HG03139 (cell line): ENCODE measurements around the gene DIP2B.
"Not testable (repeated sequence)": the region's sequence is repeated elsewhere in the genome, so short reads cannot be mapped to it uniquely, and the experiment has no call there.

Source experiments
- ATAC-seq: cut with Tn5 transposase; IDR thresholded peaks from one replicate; pipeline ENCODE4 v1.9.1; 2021; ENCODE audit not compliant: unreplicated experiment

DIP2B gene

DNA sequence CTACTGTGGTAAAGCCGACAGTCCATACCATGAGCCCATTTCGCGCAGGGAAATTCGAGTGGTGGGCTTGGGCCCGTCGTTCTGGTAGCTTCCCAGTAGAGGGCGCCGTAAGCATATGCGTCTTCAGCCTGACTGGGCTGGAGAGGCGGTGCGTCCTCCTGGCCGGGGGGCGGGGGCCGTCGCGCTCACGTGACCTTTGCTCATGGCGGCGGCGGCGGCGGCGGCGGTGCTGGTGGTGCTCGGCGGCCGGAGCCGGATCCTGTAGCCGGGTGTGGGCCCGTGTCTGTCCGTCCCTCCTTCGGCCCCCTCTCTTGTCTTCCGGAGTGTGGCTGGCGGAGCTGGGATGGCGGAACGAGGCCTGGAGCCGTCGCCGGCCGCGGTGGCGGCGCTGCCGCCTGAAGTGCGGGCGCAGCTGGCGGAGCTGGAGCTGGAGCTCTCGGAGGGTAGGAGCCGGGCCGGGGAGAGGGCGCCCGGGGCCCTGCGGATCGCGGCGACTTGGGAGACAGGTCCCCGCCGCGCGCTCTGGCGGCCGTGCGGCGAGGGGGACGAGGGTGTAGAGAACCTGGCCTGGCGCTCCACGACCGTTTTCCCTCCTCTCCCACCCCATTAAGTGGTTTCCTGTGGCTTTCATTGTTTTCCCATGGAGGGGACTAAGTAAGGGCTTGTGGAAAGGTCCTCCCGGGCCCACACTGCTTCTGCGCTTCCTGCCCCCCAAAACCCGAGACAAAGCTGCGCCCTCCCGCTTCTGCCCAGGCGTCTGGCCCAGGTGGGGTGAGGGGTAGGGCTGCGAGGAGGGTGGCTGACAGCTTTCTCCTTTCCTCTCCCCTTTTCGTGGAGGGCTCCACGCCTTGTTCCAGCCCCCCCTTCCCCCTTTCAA, at the start of gene DIP2B:
DIP2B (plus strand) TSS at position 188 of the 877 bp plus-strand sequence; CDS start at position 344, 156 bp downstream.
- ATAC-seq = peak; percentile 59

- no peak for ATAC-seq
Measured at GRCh38 chr12:50458606-50459005, 46.2 kb upstream of the DIP2B start.

GRCh38 chr12:50467439-50467838, 37.3 kb upstream of the DIP2B start:
- no peak for ATAC-seq

DNA sequence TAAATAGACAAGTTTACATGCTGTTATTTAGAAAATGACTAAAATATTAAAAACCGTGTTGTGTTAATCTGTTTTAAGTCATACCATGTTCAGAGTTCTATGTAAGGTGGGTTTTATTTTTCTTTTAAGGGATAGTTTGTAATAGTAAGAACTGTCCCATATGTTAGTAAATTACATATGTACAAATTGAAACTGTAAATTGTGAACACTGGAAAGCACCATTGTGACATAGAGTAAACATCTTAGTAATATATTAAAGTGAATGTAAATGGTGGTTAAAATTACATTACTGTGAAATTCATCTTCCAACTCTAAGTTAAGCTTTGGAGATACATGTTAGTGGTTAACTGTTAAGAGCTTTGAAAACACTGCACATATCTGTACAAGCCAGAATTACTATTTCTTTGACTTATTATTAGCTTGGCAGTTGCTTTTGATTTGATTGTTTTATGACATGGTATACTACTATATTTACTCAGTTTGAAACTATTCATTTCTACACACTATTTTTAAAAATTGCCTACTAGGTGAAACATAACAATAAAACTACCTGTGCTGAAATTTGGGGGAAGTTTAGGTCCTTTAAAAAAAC, 27.4 kb upstream of the DIP2B start:
- ATAC-seq = no peak

DNA sequence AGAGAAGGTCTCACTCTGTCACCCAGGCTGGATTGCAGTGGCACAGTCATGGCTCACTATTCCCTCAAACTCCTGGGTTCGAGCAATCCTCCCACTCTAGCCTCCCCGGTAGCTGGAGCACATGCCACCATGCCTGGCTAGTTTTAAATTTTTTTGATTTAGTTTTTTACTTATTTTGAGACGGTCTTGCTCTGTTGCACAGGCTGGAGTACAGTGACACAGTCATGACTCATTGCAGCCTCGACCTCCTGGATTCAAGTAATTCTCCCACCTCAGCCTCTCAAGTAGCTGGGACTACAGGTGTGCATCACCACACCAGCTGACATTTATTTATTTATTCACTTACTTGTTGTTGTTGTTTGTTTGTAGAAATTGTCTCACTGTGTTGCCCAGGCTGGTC, 22.2 kb upstream of the DIP2B start:
- ATAC-seq = no peak

- ATAC-seq = no peak
Measured at GRCh38 chr12:50483488-50483887, 21.3 kb upstream of the DIP2B start.

DNA sequence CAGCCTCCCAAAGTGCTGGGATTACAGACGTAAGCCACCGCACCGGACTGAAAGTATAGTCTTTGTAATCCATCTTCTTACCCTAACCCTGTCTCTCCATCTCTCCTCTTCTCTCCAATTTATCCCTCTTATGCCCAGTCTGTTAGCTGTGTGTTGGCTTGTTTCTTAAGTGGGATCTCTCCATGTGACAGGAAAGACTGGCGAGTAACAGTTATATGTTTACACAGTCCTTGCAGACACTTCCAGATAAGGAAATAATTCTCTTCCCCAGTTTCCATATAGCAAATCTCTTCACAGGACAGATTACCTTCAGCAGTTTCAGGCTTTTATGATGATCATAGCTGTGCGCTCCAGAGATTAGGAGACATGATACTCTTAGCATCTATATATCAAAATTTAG, 16.0 kb upstream of the DIP2B start:
- ATAC-seq = no peak

DNA sequence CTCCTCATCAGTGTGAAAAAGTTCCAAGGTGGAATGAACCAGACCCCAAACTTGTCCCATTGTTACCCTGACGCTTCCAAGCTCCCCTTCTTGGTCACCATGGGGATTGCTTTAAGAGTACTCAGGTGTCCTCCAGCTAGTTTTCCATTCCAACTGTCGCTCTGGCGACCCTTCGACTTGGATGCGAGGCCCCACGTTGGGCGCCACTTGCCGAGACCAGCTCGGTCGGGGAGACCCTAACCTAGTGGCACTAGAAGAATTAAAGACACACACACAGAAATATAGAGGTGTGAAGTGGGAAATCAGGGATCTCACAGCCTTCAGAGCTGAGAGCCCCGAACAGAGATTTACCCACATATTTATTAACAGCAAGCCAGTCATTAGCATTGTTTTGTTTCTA, 6.7 kb upstream of the DIP2B start:
- not testable (repeated sequence) for ATAC-seq

GRCh38 chr12:50505675-50506530, 1.1 kb downstream of the DIP2B start:
- no peak for ATAC-seq

GRCh38 chr12:50506753-50507473, 2.1 kb downstream of the DIP2B start:
- ATAC-seq = no peak

- ATAC-seq = no peak
Measured at GRCh38 chr12:50507474-50507838, 2.7 kb downstream of the DIP2B start.

DNA sequence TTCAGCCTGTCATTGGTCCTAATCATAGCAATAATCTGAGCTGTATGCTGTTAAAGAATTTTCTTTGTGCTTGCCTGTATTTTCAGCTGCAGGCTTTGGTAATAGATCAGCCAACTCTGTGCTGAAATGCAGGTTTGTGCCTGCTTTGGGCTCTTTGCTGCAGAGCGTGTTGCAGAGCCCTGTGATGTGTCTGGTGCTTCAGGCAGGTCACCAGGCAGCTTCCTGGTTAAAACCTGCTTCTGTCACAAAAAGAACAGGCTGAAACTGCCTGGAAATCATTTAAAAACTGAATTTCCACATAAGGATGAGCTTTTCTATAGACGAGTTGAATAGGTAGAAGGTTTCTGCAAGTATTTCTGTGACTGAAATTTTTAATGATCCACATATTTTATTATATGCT, 3.1 kb downstream of the DIP2B start:
- ATAC-seq = no peak

DNA sequence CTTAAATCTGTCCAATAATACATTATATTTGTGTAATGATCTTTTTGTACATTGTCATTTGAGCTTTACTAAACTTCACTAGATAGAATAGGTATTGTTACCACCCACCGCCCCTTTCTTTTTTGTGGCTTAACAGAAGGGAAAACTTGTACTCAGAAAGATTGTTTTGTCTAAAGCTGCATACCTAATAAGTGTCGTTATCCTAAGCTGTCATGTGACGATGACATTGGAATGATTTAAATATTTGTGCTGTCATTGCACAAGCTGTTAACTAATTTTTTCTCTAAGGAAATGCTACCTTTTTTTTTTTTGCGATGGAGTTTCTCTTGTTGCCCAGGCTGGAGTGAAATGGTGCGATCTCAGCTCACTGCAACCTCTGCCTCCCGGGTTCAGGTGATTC, 3.6 kb downstream of the DIP2B start:
- ATAC-seq = no peak

DNA sequence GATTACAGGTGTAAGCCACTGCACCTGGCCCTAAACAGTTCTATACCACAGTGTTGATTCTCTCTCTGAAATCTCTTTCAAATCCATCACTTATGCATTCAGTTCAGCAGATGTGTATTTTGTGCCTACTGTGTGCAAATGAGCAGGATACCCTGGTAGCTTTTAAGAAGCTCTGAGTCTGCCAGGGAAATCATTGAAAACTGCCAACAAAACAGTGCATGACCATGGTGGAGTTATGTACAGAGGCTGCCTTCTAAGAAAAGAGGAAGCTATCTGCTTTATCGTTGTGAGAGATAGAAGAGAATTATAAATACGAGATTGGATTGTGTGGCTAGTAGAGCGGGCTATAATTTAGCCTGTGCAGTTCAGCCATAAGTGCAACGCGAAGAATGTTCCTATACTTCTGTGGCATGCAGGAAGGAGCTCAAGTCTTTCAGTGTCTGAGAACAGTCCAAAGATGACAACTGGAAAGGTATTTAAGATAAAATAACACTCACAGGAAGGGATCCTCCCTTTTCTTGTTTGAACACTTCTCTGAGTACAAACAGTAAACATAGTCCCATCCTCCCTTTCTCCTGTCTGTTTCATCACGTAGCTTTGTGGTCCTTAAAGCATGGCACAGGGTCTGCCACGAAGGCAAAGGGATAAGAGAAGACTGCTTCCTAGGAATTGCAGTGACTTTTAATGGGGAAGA, 4.3 kb downstream of the DIP2B start:
- ATAC-seq = no peak

- ATAC-seq = no peak
Measured at GRCh38 chr12:50514526-50515276, 9.9 kb downstream of the DIP2B start.

GRCh38 chr12:50515587-50515986, 10.8 kb downstream of the DIP2B start:
- ATAC-seq = no peak

GRCh38 chr12:50517421-50518048, 12.8 kb downstream of the DIP2B start:
- peak; percentile 59 for ATAC-seq

DNA sequence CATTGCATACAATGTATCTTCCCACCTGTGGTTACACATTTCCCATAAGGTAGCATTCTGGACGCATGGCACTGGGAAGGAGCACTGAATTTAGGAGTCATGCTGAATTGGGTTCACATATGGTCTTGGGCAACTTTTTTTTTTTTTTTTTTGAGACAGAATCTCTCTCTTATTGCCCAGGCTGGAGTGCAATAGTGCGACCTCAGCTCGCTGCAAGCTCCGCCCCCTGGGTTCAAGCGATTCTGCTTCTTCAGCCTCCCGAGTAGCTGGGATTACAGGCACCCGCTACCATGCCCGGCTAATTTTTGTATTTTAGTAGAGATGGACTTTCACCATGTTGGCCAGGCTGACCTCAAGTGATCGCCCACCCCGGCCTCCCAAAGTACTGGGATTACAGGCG, 13.3 kb downstream of the DIP2B start:
- no peak for ATAC-seq

- ATAC-seq = no peak
Measured at GRCh38 chr12:50519353-50519752, 14.6 kb downstream of the DIP2B start.
